GF-D8 (cell line): ENCODE results near the gene PSMC4.
"Not testable (repeated sequence)": the region's sequence is repeated elsewhere in the genome, so short reads cannot be mapped to it uniquely, and the experiment has no call there.

ENCODE experiments used
- DNase-seq: peaks from one replicate; lab custom pipeline; 2025; lab: John Stamatoyannopoulos, UW

The PSMC4 gene

DNA sequence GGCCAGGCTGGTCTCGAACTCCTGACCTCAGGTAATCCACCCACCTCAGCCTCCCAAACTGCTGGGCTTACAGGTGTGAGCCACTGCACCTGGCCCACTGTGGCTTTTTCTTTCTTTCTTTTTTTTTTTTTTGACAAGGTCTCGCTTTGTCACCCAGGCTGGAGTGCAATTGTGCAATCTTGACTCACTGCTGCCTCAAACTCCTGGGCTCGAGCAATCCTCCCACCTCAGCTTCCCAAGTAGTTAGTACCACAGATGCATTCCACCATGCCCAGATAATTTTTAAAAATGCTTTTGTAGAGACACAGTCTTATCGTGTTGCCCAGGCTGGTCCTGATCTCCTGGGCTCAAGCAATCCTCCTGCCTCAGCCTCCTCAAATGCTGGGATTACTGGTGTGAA is 24.4 kb upstream of the PSMC4 start:
- DNase-seq: no peak

DNA sequence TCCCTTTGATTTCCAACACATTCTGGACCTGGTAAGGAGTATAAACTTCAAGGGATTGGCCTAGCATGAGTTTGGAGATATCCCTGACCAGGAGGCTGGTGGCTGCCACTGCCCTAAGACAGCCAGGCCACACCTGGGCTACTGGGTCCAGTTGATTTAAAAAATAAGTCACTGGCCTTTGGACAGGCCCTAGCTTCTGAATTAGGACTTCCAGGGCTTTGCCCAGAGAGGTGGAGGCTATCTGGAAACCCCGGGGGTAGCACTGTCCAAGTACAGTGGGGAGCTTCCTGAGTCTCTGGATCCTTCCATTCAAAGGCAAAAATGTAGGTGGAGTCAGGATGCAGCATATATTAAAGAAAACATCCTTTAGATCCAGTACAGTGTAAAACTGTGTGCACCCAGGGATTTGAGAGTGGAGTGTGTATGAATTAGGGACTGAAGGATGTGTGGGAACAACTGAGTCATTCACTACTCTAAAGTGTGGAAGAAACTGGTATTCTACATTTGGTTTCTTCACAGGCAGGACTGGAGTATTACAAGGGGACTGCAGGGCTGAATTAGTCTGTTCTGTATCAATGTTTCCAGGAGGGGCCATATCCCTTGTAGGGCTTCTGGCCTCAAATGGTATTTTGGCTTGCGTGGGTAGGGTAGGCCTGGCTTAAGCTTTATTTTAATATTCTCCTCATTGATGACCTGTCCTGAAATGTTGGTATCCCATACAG is 21.8 kb upstream of the PSMC4 start:
- DNase-seq: no peak

DNA sequence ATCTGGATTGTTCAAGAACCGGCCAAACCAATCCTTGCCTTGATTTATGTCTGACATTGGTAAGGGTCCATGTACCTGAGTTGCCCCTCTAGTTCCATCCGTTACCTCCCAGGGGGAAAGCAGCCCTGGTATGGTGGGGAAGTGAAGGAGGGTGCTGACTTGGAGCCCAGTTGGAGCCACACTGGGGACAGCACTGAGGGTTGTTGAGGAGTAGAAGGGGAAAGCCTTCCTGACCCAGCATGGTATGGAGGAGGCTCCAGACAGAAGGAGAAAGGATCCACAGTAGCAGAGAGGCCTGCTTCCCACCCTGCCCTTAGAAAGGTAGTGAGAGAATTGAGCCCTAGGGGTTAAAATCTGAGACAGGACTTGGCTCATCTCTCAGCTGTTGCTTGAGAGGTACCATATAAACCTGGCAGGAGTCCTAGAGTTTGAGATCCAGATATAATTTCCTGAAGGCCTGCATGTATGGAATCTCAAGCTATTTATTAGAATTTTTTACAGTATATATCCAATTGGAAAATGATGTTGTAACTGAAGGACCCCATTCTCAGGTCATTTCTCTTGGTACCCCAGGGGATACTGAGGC is 19.8 kb upstream of the PSMC4 start:
- no peak for DNase-seq

DNA sequence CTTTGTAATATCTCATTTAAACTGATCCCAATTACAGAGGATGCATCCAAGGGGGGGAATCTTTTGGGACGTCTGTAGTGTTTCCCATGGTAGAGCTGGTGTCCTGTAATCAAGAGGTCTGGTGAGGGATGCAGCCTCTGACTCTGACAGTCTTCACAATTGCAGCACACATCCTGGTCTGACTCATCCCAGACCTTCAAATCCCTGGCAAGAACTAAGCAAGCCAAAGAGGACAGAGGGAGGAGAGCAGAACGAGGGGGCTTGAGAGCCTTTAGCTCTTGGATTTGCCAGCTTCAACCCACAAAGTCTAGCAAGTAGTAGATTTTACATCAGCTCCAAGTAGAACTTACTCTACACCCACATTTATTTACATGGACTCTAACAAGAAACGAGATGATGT is 19.3 kb upstream of the PSMC4 start:
- DNase-seq: no peak

DNA sequence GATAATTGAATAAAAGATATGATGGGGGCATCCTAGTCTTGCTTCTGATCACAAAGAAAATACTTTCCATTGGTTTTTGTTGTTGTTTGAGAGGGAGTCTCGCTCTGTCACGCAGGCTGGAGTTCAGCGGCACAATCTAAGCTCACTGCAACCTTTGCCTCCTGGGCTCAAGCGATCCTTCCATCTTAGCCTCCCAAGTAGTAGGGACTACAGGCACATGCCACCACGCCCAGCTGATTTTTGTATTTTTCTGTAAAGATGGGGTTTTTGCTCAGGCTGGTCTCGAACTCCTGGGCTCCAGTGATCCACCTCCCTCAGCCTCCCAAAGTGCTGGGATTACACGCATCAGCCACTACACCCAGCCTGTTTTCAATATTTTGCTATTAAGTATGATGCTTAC is 17.1 kb upstream of the PSMC4 start:
- DNase-seq: no peak

DNA sequence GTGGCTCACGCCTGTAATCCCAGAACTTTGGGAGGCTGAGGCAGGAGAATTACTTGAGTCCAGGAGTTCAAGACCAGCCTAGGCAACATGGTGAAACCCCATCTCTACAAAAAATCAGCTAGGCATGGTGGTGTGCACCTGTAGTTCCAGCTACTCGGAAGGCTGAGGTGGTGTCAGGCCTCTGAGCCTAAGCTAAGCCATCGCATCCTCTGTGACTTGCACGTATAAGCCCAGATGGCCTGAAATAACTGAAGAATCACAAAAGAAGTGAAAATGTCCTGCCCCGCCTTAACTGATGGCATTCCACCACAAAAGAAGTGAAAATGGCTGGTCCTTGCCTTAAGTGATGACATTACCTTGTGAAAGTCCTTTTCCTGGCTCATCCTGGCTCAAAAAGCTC is 13.1 kb upstream of the PSMC4 start:
- DNase-seq: not testable (repeated sequence)

DNA sequence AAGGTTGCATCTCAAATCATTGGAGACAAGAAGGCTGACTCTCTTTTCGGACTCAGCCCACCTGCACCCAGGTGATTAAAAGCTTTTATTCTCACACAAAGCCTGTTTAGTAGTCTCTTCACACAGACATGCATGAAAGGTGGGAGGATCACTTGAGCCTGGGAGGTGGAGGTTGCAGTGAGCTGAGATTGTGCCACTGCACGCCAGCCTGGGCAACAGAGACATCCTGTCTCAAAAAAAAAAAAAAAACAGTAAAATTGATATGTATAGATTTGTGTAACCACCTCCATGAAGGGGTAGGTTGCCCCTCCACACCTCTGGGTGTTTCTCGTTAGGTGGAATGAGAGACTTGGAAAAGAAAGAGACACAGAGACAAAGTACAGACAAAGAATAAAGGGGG is 12.0 kb upstream of the PSMC4 start:
- DNase-seq: not testable (repeated sequence)

DNA sequence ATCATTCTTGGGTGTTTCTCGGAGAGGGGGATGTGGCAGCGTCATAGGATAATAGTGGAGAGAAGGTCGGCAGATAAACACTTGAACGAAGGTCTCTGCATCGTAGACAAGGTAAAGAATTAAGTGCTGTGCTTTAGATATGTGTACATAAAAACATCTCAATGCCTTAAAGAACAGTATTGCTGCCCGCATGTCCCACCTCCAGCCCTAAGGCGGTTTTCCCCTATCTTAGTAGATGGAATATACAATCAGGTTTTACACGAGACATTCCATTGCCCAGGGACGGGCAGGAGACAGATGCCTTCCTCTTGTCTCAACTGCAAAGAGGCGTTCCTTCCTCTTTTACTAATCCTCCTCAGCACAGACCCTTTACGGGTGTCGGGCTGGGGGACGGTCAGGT is 11.6 kb upstream of the PSMC4 start:
- not testable (repeated sequence) for DNase-seq

DNA sequence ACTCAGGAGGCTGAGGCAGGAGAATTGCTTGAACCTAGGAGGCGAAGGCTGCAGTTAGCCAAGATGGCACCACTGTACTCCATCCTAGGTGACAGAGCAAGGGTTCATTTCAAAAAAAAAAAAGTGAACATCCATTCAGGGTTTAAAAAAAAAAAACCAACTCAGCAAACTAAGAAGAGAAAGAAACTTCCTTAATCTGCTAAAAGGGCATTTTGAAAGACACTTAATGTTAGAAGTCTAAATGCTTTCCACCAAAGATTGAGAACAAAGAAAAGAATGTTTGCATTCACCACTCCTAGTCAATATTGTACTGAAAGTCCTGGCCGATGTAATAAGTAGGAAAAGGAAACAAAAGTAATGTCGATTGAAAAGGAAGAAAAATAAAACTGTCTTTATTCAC is 7.1 kb upstream of the PSMC4 start:
- DNase-seq: no peak

DNA sequence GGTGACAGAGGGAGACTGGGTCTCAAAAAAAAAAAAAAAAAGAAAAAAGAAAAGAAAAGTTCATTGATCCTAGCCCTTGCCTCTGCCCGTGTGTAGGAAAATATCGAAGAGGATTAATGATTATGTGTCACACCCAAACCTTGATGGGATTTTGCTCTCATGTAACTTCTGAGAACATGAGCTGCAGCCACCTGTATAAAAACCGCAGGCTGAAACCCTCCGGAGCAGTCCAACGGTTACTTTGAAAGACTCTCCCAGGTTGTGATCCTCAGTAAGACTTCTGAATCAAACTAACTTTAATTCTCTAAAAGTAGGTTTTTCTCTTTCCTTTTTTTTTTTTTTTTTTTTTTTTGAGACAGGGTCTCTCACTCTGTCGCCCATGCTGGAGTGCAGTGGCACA is 4.3 kb upstream of the PSMC4 start:
- DNase-seq: no peak

DNA sequence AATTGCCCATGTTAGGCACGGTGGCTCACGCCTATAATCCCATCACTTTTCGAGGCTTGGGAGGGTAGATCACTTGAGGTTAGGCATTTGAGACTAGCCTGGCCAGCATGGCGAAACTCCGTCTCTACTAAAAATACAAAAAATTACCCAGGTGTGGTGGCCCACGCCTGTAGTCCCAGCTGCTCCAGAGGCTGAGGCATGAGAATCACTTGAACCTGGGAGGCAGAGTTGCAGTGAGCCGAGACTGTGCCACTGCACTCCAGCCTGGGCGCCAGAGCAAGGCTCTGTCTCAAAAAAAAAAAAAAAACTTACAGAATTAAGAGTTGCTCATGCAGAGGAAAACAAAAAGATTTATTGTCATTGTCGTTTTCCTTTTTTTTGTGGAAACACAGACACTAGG is 3.4 kb upstream of the PSMC4 start:
- no peak for DNase-seq

DNA sequence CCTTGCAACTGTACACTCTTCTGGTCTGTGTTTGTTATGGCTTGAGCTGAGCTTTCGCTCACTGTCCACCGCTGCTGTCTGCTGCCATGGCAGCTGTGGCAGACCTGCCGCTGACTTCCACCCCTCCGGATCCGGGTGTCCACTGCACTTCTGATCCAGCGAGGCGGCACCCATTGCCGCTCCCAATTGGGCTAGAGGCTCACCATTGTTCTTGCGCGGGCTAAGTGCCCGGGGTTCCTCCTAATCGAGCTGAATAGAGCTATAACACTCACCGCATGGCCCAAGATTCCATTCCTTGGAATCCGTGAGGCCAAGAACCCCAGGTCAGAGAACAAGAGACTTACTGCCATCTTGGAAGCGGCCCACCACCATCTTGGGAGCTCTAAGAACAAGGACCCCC is 2.2 kb upstream of the PSMC4 start:
- DNase-seq: no peak

DNA sequence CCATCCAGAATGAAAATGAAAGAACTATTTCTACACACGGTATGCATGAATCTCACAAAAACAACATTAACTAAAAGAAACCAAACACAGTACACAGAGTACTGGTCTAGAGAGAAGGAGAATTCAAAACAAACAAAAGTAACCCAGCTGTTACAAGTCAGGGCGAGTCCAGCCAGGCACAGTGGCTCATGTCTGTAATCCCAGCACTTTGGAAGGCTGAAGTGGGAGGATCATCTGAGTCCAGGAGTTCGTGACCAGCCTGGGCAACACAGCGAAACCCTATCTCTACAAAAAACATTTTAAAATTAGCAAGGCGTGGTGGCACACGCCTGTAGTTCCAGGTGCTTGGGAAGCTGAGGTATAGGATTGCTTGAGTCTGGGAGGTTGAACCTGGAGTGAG is 1.7 kb upstream of the PSMC4 start:
- no peak for DNase-seq

DNA sequence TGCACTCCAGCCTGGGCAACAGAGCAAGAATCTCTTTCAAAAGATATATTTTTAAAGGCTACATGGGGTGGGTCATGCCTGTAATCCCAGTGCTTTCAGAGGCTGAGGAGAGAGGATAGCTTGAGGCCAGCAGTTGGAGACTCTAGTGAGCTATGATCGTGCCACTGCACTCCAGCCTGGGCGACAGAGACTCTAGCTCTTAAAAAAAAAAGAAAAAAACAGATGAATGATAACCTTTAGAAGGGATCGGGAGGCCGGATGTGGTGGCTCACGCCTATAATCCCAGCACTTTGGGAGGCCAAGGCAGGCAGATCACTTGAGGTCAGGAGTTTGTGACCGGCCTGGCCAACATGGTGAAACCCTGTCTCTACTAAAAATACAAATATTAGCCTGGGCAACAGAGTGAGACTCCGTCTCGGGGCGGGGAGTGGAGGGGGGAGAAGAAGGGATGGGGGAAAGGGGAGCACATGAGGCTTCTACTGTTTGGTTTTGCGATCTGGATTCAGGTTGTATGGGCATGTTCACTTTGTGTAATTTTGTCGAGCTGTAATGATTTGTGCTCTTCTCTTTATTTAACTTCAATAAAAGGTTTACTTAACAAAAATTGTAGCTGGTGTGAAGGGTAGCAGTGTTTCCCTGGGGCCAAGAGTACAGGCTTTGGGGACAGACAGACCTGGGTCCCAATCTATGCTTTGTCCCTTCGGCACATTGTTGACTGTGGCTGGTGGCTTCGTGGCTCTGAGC is 1.1 kb upstream of the PSMC4 start:
- DNase-seq: no peak

DNA sequence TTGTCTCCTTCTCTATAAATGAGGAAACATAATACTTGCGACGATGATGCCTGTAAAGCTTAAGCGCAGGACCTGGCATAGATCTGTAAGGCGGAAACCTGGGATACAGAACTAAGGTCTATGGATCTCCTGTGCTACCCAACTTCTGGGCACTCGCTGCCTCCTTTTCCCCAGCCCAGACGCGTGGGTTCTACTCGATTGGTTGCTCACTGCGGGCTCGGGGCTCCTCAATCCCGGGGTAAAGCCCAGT is 615 bp upstream of the PSMC4 start:
- DNase-seq: peak; percentile 36

DNA sequence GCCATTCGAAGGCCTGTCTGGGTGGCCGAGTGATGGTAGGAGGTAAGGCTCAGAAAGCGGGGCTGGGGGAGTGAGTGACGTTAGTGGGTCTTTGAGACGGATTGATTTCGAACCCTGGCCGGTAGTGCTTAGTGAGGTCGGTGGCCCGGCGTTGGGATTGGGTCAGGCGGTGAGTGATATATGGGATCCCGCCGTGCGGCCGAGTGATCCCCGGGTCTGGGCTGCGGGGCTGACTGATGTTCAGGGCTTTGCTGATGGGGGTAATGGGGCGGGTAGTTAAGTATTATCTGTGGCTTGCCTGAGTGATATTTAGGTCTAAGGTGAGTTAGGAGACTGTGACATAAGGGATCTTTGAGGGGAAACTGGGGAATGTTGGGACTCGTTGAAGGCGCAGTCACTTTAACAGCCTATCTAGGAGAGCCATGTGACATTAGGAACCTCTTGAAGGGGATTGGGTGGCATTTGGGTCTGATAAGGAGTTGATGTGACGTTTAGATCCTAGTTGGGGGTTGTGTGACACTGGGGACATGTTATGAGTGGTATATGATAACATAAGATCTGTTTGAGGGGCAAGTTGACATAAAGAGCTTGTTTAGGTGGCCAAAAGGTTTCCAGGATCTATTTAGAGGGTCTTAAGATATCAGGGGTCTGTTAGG is 543 bp downstream of the PSMC4 start:
- DNase-seq: no peak

DNA sequence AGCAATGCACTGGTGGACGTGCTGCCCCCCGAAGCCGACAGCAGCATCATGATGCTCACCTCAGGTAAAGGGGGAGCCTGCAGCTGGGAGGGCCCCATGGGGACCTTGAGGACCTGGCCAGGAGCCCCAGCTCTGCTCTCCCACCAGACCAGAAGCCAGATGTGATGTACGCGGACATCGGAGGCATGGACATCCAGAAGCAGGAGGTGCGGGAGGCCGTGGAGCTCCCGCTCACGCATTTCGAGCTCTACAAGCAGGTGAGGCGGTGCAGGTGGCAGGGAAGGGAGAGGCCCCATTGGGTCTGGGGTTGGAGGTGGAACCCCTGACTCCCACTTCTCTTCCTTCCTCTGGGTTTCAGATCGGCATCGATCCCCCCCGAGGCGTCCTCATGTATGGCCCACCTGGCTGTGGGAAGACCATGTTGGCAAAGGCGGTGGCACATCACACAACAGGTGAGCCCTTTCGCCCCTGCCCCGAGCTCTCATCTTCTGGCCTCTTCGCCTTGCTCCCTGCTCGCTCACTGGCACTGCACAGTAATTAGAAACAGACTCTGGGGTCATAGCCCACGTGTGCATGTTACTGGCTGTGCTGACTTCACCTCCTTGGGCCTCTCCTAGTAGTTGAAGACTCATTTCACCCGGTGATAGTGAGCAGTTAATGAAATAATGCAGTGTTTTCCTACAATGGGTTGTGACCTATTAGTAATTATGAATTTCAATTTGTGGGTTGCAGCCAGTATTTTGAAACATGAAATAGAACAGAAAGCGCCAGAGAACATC is 3.6 kb downstream of the PSMC4 start:
- no peak for DNase-seq

DNA sequence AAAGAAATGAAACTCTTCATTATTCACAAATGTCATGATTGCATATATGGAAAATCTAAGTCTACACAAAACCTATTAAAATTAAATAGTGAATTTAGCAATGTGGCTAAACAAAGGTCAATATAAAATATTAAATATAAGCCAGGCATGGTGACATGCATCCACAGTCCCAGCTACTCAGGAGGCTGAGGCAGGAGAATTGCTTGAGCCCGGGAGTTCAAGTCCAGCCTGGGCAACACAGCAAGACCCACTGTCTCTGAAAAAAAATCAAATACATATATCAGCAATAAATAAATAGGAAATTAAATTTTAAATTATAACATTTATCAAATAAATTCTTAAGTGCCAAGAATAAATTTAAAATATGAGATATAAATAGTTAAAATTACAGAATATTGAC is 11.9 kb downstream of the PSMC4 start:
- no peak for DNase-seq

DNA sequence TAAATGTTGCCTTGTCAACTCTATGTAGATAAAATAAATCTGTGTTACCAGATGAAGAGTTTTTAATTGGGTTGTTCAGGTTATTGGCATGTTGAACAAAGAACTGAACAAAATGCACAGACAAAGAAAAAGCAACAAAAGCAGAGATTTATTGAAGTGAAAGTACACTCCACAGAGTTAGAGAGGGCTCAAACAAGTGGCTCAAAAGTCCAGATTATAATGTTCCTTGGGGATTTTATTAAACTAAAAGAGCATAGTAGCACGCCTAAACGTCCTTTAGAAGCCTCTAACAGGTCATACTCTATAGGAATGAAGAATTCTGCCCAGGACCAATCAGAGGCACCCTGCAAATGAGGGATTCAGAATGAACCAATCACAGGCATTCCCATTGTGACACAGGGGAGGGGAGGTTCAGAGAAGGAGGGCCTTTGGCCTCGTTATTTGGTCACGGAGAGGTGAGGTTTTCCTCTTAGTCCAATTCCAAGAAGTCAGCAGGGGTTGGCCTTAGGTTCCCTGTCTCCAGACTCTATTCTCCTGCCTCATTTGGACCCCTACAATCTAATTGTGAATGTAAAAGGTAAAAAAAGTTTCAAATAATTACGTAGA is 12.8 kb downstream of the PSMC4 start:
- no peak for DNase-seq

DNA sequence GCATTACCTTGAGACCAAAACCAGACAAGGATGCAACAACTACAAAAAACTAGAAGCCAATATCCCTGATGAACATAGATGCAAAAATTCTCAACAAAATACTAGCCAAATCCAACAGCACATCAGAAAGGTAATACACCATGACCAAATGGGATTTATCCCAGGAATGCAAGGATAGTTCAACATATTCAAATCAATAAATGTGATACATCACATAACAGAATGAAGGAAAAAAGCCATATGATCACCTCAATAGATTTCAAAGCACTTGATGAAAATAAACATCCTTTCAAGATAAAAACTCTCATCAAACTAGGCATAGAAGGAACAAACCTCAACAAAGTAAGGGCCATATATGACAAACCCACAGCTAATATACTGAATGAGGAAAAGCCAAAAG is 15.7 kb downstream of the PSMC4 start:
- no peak for DNase-seq

DNA sequence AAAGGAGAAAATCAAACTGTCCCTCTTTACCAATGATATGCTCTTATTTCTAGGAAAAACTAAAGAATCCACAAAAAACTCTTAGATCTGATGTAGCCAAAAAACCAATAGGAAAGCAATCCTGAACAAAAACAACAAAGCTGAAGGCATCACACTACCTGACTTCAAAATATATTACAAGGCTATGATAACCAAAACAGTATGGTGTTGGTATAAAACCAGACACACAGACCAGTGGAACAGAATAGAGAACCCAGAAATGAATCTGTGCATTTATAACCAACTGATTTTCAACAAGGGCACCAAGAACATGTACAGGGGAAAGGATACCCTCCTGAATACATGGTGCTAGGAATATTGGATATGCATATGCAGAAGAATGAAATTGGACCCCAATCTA is 16.2 kb downstream of the PSMC4 start:
- no peak for DNase-seq

DNA sequence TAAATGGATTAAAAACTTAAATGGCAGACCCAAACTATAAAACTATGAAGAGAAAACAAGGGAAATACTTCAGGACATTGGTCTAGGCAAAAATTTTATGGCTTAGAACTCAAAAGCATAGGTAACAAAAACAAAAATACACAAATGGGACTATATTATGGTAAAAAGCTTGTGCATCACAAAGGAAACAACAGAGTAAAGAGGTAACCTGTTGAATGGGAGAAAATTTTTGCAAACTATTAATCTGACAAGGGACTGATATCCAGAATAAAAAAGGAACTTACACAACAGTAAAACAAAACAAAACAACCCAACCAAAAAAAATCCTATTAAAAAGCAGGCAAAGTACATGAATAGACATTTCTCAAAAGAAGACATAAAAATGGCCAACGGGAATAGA is 16.6 kb downstream of the PSMC4 start:
- no peak for DNase-seq
